Measurements from ENCODE around the gene NDUFB1.

DNA sequence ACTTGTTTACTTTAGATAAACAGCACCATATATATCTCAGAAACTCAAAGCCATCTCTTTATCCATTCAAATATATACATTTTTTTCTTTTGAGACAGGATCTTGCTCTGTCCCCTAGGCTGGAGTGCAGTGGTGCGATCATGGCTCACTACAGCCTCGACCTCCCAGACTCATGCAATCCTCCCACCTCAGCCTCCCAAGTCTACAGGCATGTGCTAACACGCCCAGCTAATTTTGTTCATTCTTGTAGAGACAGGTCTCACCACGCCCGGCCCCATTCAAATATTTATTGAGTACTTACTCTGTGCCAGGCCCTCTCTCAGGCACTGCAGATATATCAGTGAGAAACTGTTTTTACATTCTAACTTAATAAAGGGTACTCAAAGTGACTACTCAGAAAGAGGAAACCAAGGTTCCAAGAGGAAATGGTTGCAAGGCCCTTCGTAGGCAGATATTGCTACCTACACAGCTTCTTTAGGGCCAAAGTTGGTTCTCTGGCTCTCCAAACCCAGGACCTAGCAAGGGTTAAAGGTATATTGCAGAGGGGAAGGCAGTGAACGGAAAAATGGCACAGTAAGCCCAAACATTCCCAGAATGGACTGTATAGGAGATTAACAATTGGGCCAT is 18.0 kb downstream of the NDUFB1 start:
- no peak for TF ChIP-seq POLR2A (IDR thresholded peaks at IDR 0.05)
- TF ChIP-seq, protein P1, sequence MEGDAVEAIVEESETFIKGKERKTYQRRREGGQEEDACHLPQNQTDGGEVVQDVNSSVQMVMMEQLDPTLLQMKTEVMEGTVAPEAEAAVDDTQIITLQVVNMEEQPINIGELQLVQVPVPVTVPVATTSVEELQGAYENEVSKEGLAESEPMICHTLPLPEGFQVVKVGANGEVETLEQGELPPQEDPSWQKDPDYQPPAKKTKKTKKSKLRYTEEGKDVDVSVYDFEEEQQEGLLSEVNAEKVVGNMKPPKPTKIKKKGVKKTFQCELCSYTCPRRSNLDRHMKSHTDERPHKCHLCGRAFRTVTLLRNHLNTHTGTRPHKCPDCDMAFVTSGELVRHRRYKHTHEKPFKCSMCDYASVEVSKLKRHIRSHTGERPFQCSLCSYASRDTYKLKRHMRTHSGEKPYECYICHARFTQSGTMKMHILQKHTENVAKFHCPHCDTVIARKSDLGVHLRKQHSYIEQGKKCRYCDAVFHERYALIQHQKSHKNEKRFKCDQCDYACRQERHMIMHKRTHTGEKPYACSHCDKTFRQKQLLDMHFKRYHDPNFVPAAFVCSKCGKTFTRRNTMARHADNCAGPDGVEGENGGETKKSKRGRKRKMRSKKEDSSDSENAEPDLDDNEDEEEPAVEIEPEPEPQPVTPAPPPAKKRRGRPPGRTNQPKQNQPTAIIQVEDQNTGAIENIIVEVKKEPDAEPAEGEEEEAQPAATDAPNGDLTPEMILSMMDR (IDR thresholded peaks at IDR 0.05 in 8 of 11, conservative IDR thresholded peaks at IDR 0.05 in 3 of 11): no peak
